Measurements from ENCODE around the gene HSH2D.

GRCh38 chr19:16185768-16186123 is 42.3 kb downstream of the HSH2D start:
- TF ChIP-seq GATA2 (IDR thresholded peaks at IDR 0.05; ENCODE audit: low read depth, low read length) (no peak), GATA3 (IDR thresholded peaks at IDR 0.05; ENCODE audit: low read depth, low read length) (no peak)

All from SH-SY5Y (cell line).